ENCODE data around the gene ITFG1. TPM values are rescaled to one million over a fixed set of nuclear protein-coding genes. Genes with fewer than 3 reads are reported as not detected.

Gene ITFG1
- total and polyA plus RNA-seq, 2 of the 13 experiments (the other 11 are each of a cell fraction or from before 2014, with no cell fraction given), result 74.5 to 150 TPM

DNA sequence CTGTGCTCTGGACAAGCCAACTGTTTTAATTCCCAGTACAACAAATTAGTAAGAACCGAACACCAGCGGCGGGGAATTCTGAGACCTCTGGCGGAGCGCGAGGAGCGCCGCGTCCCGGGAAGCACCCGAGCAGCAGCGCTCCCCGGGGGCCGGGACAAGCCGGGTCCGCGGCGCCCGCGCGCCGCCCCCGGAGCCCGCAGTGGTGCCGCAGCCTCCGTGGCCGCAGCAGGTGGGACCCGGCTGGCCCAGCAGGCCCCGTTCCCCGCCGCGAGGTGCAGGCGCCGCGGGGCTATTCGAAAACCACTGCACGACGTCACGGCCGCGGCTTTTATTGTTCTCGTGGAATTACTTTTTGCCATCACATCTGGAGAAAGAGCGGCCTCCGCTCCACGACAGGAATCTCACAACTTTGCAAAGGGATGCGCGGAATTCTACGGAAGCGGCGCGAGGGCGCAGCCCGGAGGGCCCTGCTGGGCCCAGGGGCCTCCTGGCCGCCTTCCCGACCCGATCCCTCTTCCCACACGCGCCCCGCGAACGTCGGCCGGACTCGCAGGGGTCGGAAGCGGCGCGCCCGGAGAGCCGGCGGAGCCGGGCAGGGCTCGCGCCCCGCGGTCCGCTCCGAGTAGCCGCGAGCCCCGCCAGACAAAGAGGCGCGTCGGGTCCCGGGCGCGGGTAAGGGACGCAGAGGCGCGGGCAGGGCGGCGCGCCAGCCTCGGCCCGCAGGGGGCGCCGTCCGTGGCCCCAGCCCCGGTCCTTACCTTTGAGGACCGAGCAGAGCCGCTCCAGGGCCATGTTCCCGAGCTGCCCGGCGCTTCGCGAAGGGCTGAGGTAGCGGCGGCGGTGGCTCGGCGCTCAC is 317.8 kb downstream of the ITFG1 start (continued):
- TF ChIP-seq, protein P1, sequence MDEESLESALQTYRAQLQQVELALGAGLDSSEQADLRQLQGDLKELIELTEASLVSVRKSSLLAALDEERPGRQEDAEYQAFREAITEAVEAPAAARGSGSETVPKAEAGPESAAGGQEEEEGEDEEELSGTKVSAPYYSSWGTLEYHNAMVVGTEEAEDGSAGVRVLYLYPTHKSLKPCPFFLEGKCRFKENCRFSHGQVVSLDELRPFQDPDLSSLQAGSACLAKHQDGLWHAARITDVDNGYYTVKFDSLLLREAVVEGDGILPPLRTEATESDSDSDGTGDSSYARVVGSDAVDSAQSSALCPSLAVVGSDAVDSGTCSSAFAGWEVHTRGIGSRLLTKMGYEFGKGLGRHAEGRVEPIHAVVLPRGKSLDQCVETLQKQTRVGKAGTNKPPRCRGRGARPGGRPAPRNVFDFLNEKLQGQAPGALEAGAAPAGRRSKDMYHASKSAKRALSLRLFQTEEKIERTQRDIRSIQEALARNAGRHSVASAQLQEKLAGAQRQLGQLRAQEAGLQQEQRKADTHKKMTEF (CRISPR knock-in tag; IDR thresholded peaks at IDR 0.05), result no peak; the same call in 1 of the 2 replicates
- TF ChIP-seq ZNF577 (CRISPR knock-in tag; IDR thresholded peaks at IDR 0.05; ENCODE audit: borderline replicate concordance, low read depth), result no peak
- peak; percentile 66; the same call in 1 of the 2 replicates for TF ChIP-seq RBFOX2 (IDR thresholded peaks at IDR 0.05; ENCODE audit: low read depth, low read length)
- TF ChIP-seq, protein P2, sequence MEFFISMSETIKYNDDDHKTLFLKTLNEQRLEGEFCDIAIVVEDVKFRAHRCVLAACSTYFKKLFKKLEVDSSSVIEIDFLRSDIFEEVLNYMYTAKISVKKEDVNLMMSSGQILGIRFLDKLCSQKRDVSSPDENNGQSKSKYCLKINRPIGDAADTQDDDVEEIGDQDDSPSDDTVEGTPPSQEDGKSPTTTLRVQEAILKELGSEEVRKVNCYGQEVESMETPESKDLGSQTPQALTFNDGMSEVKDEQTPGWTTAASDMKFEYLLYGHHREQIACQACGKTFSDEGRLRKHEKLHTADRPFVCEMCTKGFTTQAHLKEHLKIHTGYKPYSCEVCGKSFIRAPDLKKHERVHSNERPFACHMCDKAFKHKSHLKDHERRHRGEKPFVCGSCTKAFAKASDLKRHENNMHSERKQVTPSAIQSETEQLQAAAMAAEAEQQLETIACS (CRISPR knock-in tag; IDR thresholded peaks at IDR 0.05), result peak; percentile 67
- TF ChIP-seq, protein P3, sequence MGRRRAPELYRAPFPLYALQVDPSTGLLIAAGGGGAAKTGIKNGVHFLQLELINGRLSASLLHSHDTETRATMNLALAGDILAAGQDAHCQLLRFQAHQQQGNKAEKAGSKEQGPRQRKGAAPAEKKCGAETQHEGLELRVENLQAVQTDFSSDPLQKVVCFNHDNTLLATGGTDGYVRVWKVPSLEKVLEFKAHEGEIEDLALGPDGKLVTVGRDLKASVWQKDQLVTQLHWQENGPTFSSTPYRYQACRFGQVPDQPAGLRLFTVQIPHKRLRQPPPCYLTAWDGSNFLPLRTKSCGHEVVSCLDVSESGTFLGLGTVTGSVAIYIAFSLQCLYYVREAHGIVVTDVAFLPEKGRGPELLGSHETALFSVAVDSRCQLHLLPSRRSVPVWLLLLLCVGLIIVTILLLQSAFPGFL (CRISPR knock-in tag; IDR thresholded peaks at IDR 0.05), result 0 out of 2 replicates have a peak, but pooled peaks have one; percentile 18
- TF ChIP-seq CEBPB (IDR thresholded peaks at IDR 0.05; ENCODE audit: borderline replicate concordance, low read depth, low read length), result no peak
- TF ChIP-seq ZNF607 (CRISPR knock-in tag; IDR thresholded peaks at IDR 0.05; ENCODE audit: borderline replicate concordance), result 0 out of 2 replicates have a peak, but pooled peaks have one; percentile 79
- no peak for TF ChIP-seq ZNF850 (CRISPR knock-in tag; conservative IDR thresholded peaks at IDR 0.05)
- TF ChIP-seq, protein P4, sequence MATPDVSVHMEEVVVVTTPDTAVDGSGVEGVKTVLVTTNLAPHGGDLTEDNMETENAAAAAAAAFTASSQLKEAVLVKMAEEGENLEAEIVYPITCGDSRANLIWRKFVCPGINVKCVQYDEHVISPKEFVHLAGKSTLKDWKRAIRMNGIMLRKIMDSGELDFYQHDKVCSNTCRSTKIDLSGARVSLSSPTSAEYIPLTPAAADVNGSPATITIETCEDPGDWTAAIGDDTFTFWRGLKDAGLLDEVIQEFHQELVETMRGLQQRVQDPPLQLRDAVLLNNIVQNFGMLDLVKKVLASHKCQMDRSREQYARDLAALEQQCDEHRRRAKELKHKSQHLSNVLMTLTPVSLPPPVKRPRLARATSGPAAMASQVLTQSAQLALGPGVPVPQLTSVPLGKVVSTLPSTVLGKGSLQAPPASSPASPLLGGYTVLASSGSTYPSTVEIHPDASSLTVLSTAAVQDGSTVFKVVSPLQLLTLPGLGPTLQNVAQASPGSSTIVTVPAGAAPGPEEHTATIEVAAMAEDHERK (CRISPR knock-in tag; IDR thresholded peaks at IDR 0.05; ENCODE audit: low read depth), result no peak
- TF ChIP-seq MIXL1 (CRISPR knock-in tag; IDR thresholded peaks at IDR 0.05), result no peak
- TF ChIP-seq, protein P5, sequence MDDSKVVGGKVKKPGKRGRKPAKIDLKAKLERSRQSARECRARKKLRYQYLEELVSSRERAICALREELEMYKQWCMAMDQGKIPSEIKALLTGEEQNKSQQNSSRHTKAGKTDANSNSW (CRISPR knock-in tag; IDR thresholded peaks at IDR 0.05; ENCODE audit: borderline replicate concordance), result no peak
- TF ChIP-seq, protein P6, sequence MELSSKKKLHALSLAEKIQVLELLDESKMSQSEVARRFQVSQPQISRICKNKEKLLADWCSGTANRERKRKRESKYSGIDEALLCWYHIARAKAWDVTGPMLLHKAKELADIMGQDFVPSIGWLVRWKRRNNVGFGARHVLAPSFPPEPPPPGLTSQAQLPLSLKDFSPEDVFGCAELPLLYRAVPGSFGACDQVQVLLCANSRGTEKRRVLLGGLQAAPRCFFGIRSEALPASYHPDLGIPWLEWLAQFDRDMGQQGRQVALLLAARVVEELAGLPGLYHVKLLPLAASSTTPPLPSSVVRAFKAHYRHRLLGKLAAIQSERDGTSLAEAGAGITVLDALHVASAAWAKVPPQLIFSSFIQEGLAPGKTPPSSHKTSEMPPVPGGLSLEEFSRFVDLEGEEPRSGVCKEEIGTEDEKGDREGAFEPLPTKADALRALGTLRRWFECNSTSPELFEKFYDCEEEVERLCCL (CRISPR knock-in tag; IDR thresholded peaks at IDR 0.05; ENCODE audit: borderline replicate concordance), result no peak
- no peak for TF ChIP-seq SNAI1 (CRISPR knock-in tag; IDR thresholded peaks at IDR 0.05; ENCODE audit: borderline replicate concordance)
- no peak for TF ChIP-seq ZFP41 (CRISPR knock-in tag; IDR thresholded peaks at IDR 0.05; ENCODE audit: borderline replicate concordance)
- TF ChIP-seq, protein P7, sequence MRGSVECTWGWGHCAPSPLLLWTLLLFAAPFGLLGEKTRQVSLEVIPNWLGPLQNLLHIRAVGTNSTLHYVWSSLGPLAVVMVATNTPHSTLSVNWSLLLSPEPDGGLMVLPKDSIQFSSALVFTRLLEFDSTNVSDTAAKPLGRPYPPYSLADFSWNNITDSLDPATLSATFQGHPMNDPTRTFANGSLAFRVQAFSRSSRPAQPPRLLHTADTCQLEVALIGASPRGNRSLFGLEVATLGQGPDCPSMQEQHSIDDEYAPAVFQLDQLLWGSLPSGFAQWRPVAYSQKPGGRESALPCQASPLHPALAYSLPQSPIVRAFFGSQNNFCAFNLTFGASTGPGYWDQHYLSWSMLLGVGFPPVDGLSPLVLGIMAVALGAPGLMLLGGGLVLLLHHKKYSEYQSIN (CRISPR knock-in tag; IDR thresholded peaks at IDR 0.05; ENCODE audit: borderline replicate concordance), result no peak
- TF ChIP-seq NFATC3 (CRISPR knock-in tag; IDR thresholded peaks at IDR 0.05), result no peak
- TF ChIP-seq ZNF235 (CRISPR knock-in tag; IDR thresholded peaks at IDR 0.05; ENCODE audit: borderline replicate concordance), result no peak; the same call in 1 of the 2 replicates
- TF ChIP-seq FIP1L1 (IDR thresholded peaks at IDR 0.05; ENCODE audit: borderline replicate concordance, insufficient read depth, low read depth, low read length), result no peak

All from HepG2 (cell line).